ENCODE data around the gene TAS1R1.

The TAS1R1 gene

DNA sequence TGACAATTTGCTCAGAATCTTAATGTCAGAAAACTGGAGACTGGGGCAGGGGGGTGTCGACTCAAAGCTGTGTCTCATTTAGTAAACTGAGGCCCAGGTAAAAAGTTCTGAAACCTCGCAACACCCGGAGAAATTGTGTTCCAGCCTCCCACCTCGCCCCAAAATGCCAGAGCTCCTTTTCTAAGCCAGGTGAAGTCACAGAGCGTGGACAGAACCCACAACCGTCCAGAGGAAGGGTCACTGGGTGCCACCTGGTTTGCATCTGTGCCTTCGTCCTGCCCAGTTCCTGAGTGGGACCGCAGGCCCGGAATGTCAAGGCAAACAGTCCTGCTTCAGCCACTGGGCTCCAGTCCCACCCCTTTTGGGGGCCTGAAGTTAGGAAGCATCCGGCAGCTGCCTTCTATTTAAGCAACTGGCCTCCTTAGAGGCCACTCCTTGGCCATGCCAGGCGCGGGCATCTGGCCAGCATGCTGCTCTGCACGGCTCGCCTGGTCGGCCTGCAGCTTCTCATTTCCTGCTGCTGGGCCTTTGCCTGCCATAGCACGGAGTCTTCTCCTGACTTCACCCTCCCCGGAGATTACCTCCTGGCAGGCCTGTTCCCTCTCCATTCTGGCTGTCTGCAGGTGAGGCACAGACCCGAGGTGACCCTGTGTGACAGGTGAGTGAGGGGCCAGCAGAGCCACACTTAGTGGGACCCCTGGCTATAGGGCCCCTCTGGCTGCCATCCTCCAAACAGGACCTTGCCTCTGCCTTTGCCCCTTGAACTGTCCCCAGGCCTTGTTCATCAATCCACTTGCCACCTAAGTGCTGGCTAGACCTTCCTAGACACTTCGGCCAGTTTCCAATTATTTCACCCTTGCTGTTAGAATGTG lies at the start of gene TAS1R1:
TAS1R1 (plus strand) TSS at position 401 of the 872 bp plus-strand sequence; CDS start at position 468, 67 bp downstream.
- DNase-seq (ENCODE audit: low read depth, low spot score): no peak

DNA sequence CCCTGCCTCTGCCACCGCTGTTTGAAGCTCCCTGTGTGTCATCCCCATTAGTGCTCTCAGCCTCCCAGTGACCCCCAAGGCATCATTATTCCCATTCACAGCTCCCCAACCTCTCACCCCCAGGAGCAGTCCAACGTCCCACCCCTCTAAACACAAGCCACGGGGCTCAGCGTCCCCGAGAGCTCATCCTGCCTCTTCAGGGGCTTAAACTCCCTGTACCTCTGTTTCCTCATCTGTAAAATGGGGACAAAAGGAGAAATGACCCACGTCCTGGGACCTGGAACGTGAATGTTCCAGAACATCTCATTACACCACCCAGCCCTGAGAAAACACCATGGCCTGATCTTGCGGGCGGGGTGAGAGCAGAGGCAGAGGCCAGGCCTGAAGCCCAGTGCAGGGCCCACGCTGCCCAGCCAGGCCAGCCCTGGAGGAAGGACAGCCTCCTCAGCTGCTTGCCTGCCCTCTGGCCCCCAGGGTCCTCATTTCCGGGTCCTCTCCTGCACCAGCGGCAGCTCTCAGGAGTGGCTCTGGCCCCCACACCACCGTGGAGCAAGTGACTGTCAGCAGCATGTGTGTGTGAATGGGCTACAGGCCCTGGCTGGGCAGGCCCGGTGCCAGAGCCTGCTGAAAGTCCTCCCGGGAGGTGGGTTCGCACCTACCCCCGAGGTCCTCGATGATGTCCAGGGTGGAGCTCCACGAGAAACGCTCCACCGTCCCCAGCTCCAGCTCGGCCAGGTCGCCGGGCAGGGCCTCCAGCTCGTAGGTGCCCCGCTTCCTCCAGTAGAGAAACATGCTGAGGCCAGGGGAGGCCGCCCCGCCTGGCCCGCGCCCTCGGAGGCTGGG lies 49.5 kb upstream of the TAS1R1 start:
- DNase-seq (ENCODE audit: low read depth, low spot score): no peak

DNA sequence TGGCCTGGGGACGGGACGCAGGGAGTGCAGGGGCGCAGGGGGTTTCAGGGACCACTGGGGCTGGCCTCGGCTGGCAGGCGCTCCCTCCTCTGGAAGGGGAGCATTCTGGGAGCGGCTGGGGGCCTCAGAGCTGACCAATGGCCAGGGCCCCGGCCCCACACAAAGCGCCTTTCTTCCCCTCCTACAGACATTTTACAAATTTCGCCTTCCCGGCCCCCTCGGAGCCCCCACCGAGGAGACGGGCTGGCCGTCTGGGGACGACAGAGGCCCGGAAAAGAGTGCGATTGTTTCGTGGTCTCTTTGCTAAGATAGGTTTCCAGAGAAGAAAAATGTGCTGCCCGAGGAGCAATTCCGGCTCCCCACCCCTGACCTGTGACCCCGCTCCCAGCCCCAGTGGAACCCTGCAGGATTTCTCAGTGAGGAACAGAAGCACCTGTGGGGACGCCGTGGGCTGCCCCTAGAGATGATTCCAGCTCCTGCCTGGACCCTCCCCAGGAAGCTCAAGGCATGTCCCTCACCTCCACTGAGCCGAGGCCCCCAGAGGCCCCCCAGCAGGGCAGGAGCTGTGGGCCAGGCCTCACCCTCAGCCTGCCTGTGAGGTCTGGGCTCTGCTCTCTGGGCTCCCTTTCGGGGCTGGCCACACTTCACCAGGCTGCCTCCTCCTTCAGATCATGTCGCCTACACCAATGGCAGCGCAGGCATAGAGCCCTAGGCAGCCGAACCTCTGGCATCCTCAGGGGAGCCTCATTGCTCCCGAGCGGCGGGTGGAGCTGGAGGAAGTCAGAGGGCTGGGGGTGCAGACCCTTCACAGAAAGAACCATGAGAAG lies 48.7 kb upstream of the TAS1R1 start:
- DNase-seq (ENCODE audit: low read depth, low spot score): no peak

DNA sequence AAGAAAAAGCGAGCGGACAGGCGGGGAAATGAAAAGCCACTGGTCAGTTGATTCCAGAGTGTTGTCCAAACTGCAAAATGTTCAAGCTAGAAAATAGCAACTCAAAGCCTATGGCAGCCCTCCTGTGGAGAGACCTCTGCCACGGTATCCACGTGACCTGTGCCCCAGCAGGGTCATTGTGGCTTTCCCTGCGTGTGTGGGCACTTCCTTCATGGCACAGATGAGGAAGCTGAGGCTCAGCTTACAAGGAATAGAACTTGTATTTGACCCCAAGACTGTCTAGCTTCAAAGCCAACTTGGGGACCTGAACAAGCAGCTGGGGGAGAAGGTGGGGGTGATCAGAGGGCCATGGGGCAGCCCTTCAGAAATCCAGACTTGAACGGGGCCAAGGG lies 48.1 kb upstream of the TAS1R1 start:
- no peak for DNase-seq (ENCODE audit: low read depth, low spot score)

DNA sequence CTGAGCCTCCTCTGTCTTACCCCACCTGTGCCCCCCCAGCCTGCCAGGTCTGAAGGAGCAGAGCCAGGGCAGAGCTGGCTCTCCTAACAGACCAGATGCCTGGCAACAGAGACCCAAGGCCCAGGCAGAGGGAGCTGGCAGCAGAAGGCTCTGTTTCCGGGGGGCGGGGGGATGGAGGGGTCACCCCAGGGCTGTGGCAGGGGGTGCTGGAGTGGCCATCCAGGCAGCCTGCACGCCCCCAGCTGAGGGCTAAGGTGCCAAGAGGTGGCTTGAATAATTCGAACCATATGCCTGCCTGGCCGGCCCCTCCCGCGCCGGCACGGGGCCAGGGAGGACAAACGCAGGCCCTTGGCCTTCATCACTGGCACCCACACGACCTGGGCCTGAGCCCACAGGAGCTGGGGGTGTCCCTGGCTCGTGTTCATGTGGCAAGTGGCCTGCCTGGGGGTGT lies 47.6 kb upstream of the TAS1R1 start:
- DNase-seq (ENCODE audit: low read depth, low spot score): no peak

DNA sequence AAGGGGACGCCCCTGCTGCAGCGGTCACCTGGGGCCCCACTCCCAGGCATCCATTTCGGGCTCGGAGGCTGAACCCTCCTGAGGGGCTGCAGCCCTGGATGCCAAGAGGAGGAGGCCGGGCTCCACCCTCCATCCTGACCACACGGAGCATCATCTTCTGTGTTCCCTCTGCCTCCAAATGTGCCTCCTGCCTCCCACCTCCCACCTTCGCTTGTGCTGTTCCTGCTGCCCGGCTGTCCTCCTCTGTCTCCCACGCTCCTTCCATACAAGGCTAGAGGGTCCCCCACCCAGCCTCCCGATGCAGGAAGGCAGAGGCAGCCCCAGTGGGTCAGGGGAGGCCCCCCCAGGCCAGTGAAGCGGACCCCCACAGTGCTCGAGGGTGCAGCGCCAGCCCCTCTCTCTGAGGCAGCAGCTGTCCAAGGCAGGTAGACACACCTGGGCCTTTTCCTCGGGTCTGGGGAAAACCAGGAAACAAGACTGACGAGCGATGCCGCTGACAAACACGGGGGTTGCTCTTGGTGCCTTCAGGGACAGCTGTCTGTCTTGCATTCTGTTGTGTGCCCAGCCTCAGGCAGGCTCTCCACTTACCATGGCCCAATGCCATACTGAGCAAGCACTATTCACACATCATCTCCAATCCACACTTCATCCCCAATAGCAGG lies 46.8 kb upstream of the TAS1R1 start:
- no peak for DNase-seq (ENCODE audit: low read depth, low spot score)

DNA sequence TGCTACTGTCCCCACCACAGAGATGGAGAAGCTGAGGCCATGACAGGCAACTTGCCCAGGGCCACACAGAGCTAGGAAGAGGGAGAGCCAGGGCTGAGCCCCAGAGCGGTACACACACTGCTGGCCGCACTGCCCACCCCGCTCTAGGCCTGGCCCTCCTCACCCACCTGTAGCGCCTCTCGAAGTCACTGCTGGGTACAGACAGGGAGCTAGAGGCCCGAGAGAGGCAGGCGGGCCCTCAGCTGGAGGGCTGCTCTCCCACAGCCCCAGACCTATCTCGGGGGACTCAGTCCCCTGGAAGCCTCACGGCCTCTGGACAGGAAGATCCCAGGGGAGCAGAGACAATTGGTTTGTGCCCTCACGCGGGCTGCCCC lies 46.3 kb upstream of the TAS1R1 start:
- no peak for DNase-seq (ENCODE audit: low read depth, low spot score)

DNA sequence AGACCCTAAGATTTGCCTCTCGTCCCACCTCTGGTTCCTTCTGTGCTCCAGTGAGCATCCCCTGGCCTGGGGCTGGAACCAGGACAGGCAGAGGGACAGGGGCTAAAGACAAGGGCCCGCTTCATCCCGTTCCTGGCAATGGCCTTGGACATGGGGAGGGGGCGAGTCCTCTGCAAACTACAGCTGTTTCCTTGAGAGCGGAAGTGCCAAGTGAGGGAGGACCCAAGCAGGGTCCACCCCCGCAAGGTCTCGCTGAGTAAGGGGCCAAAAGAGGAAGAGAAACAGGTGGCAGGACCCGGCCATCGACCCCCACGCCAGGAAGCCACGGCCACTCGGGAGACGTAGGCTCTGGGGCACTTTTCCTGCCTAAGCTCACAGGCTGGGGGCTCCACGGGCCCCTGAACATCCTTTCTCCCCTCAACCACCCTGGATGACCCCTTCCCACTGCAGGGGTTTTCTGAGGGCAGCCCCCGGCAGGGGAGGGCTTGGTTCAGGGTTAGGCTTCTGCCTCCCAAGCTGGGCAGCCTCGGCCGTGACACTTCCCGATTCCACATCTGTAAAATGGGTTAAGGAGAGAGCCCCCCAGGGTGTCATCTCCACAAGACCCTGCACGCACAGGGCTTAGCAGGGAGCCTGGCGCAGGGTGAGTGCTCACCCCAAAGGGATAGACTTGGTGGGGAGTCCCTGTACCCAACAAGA lies 45.7 kb upstream of the TAS1R1 start:
- no peak for DNase-seq (ENCODE audit: low read depth, low spot score)

DNA sequence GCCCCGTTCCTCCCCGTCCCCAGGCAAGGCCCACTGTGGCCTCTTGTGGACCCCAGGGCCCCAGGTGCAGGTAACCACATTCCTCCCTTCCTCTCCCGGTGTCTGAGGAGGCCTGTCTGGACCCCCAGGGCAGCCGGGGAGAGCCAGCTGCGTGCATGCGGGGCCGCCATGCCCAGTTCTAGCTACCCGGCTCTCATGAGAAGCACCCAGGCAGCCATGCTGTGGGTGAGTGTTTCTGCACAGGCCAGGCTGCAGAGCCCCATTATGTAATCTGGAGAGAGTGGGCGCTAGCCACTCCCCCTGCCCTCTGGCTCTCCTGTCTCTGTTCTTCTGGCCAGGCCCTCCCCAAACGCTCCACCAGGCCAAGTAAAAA lies 45.2 kb upstream of the TAS1R1 start:
- no peak for DNase-seq (ENCODE audit: low read depth, low spot score)

DNA sequence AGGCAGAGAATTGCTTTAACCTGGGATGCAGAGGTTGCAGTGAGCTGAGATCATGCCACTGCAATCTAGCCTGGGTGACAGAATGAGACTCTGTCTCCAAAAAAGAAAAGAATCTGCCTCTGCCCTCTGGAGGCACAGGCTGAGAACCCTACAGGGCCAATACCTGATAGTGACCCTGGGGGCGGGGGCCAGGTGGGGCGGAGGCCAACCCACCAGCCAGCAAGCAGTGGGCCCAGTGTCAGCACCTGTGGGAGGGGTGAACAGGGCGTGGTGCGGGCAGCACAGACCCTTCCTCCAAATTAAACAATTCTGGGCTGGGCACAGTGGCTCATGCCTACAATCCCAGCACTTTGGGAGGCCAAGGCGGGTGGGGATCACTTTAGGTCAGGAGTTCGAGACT lies 44.6 kb upstream of the TAS1R1 start:
- no peak for DNase-seq (ENCODE audit: low read depth, low spot score)

DNA sequence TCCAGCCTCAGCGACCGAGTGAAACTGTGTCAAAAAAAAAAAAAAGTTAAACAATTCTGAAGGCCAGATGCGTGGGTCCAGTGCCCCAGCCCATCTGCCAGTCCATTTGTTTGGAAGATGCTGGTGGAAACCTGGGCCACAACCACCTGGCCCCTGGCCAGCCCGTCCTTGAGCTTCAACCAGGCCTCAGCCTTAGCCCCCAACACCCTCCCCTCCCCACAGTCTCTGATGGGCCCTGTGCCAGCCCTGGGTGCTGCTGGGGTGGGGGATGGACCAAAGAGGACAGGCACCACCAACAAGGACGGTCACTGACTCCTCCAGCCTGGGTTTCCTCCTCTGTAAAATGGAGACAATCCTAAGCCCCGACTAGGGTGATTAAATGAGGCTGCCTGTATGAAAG lies 44.1 kb upstream of the TAS1R1 start:
- no peak for DNase-seq (ENCODE audit: low read depth, low spot score)

DNA sequence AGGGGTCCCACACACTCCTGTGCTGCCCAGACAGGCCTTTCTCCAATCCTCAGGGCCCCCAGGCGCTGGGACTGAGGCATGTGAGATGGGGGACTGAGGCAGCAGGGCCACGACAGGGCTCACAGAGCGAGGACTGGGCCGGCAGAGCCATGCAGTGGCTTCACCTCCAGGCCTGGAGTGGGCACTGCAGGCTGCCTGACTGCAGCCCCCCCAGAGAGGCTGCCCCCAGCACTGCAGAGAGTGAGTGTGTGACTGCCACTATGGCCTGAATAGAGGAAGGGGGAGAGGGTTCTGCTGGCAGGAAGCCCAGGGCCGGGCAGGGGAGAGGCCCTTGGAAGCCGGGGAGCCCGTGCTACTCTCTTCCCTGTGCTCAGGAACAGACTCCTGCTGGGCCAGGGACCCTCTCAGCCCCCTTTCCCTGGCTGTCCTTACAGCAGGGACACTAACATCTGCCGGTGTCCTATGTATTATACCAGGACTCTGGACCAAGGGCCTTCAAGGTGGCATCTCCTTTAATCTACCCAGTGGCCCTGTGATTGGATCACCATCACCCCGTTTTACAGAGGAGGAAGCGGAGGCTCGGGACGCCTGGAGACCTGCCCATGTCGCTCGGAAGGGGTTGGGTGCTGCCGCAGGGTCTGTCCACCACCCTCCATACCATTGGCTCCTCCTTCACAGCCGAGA lies 43.4 kb upstream of the TAS1R1 start:
- no peak for DNase-seq (ENCODE audit: low read depth, low spot score)

DNA sequence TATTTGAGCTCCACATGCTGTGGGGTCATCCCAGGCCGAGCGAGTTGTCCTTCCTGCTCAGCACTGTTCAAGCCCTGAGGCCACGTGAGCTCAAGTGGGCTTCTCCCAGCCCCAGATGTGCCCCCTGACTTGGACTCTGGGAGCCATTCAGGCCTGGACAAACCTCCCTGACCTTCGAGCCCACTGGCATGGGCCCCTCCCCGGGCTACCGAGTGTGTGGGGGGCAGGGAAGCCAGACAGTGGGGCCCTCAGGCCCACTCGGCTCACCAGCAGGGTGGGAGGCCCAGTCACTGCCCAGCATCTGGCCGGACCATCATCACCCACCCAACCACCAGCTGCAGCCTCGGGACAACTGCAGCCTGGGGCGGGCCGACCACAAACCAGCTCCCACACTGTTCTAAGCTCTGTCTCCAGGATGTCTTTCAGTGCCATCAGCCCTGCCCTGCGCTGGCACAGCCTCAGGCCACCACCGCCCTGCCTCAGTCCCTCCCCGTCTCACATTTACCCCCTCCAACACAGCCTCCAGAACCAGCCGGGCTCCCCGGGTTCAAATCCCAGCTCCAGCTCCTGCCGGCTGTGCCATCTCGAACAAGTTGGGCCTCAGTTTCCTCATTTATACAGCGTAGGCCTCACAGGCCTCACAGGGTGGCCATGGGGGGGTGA lies 42.7 kb upstream of the TAS1R1 start:
- DNase-seq (ENCODE audit: low read depth, low spot score): no peak

DNA sequence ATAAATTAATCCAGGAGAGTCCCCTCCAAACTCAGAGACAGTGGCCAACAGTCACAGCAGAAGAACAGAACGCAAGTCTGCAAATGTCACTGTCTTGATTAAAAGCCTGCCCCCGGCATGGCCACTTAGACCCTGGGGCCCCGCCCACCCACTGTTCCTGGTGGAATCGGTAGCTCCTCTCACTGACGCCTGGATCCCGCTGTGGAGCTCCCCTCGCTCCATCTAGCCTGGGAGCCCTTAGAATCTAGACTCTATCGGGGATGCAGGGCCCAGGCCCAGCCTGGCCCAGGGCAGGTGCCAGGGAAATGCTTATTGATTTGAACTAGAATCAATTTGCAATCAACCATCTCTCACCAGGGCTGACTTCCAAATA lies 42.2 kb upstream of the TAS1R1 start:
- DNase-seq (ENCODE audit: low read depth, low spot score): no peak

DNA sequence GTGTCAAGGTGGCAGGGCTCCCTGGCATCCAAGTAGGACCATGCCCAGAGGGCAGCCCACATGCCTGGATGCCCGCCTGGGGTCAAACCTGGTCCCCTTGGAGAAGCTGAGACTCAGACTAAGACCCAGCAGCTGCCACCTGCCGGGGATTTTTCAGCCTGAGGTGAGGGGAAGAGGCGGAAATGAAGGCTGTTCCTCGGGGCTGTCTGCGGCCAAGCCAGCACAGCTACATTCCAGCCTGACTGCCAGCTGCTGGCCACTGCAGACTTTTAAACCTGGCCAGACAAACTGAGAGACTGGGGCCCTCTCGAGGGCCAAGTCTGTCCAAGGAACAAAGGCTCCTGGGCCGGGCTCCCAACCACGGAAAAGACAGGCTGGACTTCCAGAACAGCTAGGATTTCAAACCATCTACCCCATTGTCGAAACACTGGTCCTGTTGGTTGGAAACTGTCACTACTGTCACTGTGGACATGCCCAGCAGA lies 41.7 kb upstream of the TAS1R1 start:
- DNase-seq (ENCODE audit: low read depth, low spot score): peak; percentile 64

DNA sequence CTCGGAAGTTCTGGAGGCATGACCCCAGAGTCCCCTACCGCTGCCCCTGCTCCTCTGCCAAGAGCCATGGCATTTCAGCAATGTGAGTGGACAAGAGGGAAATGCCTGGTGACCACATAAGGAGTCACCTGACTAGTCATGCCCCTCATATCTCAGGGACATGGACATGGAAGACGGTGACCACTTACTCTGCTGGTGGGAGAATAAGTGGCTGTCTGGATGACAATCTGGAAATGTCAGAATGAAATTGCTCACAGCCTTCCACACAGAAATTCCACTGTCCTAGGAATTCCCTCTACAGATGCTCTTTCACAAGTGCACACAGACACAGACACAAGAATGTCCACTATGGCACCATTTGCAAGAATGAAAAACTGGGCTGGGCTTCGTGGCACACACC lies 39.3 kb upstream of the TAS1R1 start:
- DNase-seq (ENCODE audit: low read depth, low spot score): peak; percentile 51

DNA sequence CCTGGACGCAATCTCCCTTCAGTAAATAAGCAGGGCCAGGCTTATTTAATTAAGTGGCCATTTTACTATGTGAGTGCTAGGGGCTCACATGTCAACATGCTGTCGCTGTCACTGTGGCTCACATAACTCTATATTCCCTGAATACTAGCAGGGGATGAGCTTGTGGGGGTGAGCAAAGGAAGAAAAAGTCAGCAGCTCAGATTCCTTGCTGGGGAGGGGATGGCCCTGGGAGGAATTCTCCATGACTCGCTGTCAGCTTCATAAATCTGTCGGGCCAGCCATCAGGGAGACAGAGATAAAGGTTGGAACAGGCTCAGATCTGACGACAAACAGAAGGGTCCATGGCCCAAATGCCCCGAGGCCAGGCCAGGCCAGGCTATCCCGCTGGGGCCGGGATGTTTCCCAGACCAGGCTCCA lies 37.7 kb upstream of the TAS1R1 start:
- DNase-seq (ENCODE audit: low read depth, low spot score): no peak

DNA sequence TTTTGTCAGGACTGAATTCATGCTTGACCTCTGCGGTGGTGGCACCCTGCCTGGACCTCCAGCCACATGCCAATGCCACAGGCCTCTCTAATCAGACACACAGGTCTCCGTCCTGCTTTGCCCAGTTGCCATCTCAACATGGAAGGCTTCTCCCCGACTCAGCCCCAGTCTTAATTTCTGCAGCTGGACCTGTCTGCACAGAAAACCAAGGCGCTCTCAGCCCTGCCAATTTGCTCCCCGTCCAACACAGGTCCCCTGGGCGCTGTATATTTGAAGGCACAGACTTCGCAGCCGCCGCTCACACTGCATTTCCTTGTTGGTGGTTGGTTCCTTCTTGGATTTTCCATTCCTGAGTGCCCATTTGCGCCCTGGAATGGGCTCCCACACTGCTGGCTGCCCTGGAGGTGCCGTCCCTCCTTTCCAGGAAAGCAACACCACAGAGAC lies 35.6 kb upstream of the TAS1R1 start:
- peak; percentile 54 for DNase-seq (ENCODE audit: low read depth, low spot score)

DNA sequence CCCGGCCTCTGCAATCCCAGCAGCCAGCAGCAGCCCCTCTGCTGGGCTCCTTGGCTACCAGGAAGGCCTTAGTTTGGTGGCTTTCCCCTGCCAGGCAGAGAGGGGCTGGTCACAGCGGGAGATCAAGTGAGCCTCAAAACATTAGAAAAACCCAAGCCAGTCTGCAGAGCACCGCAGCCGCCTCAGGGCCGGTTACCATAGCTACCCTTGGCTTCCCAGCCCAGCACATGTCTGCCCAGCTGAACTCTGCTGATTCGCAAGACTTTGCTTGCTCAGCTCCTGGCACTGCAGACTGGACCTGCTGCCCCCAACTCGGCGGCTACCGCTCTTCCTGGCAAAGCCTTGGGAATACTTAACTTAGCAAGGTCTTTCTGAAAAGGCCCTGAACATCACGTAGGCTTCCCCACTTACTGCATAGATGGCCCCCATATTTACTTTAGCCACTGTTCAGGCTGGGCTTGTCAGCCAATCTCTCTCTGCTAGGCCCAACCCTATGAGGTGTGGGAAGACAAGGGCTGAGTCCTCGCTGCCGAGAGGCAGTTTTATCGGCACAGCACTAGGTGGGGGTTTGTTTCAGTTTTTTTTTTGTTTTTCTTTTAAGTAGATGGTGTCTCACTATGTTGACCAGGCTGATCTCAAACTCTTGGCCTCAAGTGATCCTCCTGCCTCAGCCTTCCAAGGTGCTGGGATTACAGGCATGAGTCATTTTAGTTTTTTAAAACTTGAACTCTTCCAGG lies 35.0 kb upstream of the TAS1R1 start:
- peak; percentile 93 for DNase-seq (ENCODE audit: low read depth, low spot score)

All from astrocyte of the hippocampus (primary cell).